ENCODE data around the gene MAPK8IP2.

The MAPK8IP2 gene

GRCh38 chr22:50605002-50605612, 4.5 kb downstream of the MAPK8IP2 start (continued):
- no peak for TF ChIP-seq ZC3H10 (CRISPR knock-in tag; IDR thresholded peaks at IDR 0.05)

GRCh38 chr22:50605613-50606074, 5.1 kb downstream of the MAPK8IP2 start:
- TF ChIP-seq PATZ1 (CRISPR knock-in tag; IDR thresholded peaks at IDR 0.05; ENCODE audit: borderline replicate concordance) (no peak), ZFP3 (CRISPR knock-in tag; IDR thresholded peaks at IDR 0.05) (no peak), ZNF8 (CRISPR knock-in tag; IDR thresholded peaks at IDR 0.05) (no peak), TCF4 (CRISPR knock-in tag; IDR thresholded peaks at IDR 0.05; ENCODE audit: borderline replicate concordance) (no peak), CSRNP3 (CRISPR knock-in tag; IDR thresholded peaks at IDR 0.05) (no peak), ESRRG (CRISPR knock-in tag; IDR thresholded peaks at IDR 0.05) (no peak), OSR1 (CRISPR knock-in tag; IDR thresholded peaks at IDR 0.05) (no peak), ZNF565 (CRISPR knock-in tag; conservative IDR thresholded peaks at IDR 0.05; ENCODE audit: low read depth) (no peak), SNAI2 (CRISPR knock-in tag; IDR thresholded peaks at IDR 0.05) (no peak), ZC3H10 (CRISPR knock-in tag; IDR thresholded peaks at IDR 0.05) (no peak), ZNF70 (CRISPR knock-in tag; IDR thresholded peaks at IDR 0.05) (no peak), TSHZ2 (CRISPR knock-in tag; IDR thresholded peaks at IDR 0.05) (no peak), POU6F1 (CRISPR knock-in tag; IDR thresholded peaks at IDR 0.05; ENCODE audit: borderline replicate concordance, low read depth) (no peak)
- ATAC-seq = no peak

- no peak for ATAC-seq
- no peak for TF ChIP-seq PATZ1 (CRISPR knock-in tag; IDR thresholded peaks at IDR 0.05; ENCODE audit: borderline replicate concordance)
- TF ChIP-seq CSRNP3 (CRISPR knock-in tag; IDR thresholded peaks at IDR 0.05) = no peak
- no peak for TF ChIP-seq TCF4 (CRISPR knock-in tag; IDR thresholded peaks at IDR 0.05; ENCODE audit: borderline replicate concordance)
- no peak for TF ChIP-seq ESRRG (CRISPR knock-in tag; IDR thresholded peaks at IDR 0.05)
- TF ChIP-seq SNAI2 (CRISPR knock-in tag; IDR thresholded peaks at IDR 0.05) = no peak
- no peak for TF ChIP-seq ZNF565 (CRISPR knock-in tag; conservative IDR thresholded peaks at IDR 0.05; ENCODE audit: low read depth)
- no peak for TF ChIP-seq PPARA (CRISPR knock-in tag; IDR thresholded peaks at IDR 0.05; ENCODE audit: borderline replicate concordance)
- TF ChIP-seq GLIS3 (CRISPR knock-in tag; IDR thresholded peaks at IDR 0.05) = no peak
- TF ChIP-seq OSR1 (CRISPR knock-in tag; IDR thresholded peaks at IDR 0.05) = no peak
- no peak for TF ChIP-seq POU6F1 (CRISPR knock-in tag; IDR thresholded peaks at IDR 0.05; ENCODE audit: borderline replicate concordance, low read depth)
- TF ChIP-seq TOX (CRISPR knock-in tag; IDR thresholded peaks at IDR 0.05; ENCODE audit: borderline replicate concordance) = no peak
- no peak for TF ChIP-seq RARB (CRISPR knock-in tag; IDR thresholded peaks at IDR 0.05)
- no peak for TF ChIP-seq CSDC2 (CRISPR knock-in tag; IDR thresholded peaks at IDR 0.05)
- no peak for TF ChIP-seq ZFP30 (CRISPR knock-in tag; IDR thresholded peaks at IDR 0.05)
- no peak for TF ChIP-seq ARNTL (CRISPR knock-in tag; IDR thresholded peaks at IDR 0.05; ENCODE audit: borderline replicate concordance, low read depth)
- TF ChIP-seq ISL1 (CRISPR knock-in tag; IDR thresholded peaks at IDR 0.05) = no peak
Observed at GRCh38 chr22:50606165-50606945, 5.8 kb downstream of the MAPK8IP2 start.

Data from SK-N-SH treated with all-trans-retinoic acid at 6 μM for 48 hours (cell line).